ENCODE results near the gene TNFRSF14.

GRCh38 chr1:2540816-2541492 is 15.2 kb upstream of the TNFRSF14 start:
- TF ChIP-seq CTCF (IDR thresholded peaks at IDR 0.05) (no peak), POLR2A (IDR thresholded peaks at IDR 0.05) (no peak), POLR2AphosphoS5 (IDR thresholded peaks at IDR 0.05) (no peak)

Measured in breast epithelium (tissue), 3 donors.